Mesenchymal stem cell (in vitro differentiated cells and primary cell): ENCODE data around the gene SRGAP1.
A peak's percentile ranks its signal among the peaks of the same experiment; 100 is the strongest.

Experiments
- DNase-seq: peaks from one replicate; pipeline ENCODE4 v3.0.0-alpha.2; 2013
- H2AFZ ChIP-seq: one replicate; pipeline ENCODE4 v1.6.1; 2013; ENCODE audit warnings: low read depth, mild to moderate bottlenecking, control low read depth, inconsistent platforms, low read length, moderate library complexity
- H2AK5ac ChIP-seq: 2 replicates; pipeline ENCODE4 v1.6.1; 2013; ENCODE audit warnings: low read length, moderate library complexity, mild to moderate bottlenecking, inconsistent platforms; ENCODE audit not compliant: severe bottlenecking
- H2BK120ac ChIP-seq: one replicate; pipeline ENCODE4 v1.6.1; 2013; ENCODE audit warnings: low read depth, mild to moderate bottlenecking, inconsistent platforms, low read length, moderate library complexity
- H2BK12ac ChIP-seq, 2 experiments: one replicate each; pipeline ENCODE4 v1.6.1; 2013; ENCODE audit warnings: inconsistent platforms in 2 of 2, low read length in 2 of 2, mild to moderate bottlenecking in 2 of 2, moderate library complexity in 2 of 2, control low read depth in 1 of 2
- H2BK15ac ChIP-seq: one replicate; pipeline ENCODE4 v1.6.1; 2013; ENCODE audit warnings: mild to moderate bottlenecking, low read depth, inconsistent platforms; ENCODE audit not compliant: poor library complexity, severe bottlenecking
- H2BK5ac ChIP-seq: 2 replicates; pipeline ENCODE4 v1.6.1; 2013; ENCODE audit warnings: low read depth, mild to moderate bottlenecking, low read length, control low read depth, inconsistent platforms; ENCODE audit not compliant: poor library complexity, severe bottlenecking
- H3K14ac ChIP-seq, 2 experiments: one replicate each; pipeline ENCODE4 v1.6.1; 2013; ENCODE audit warnings: inconsistent platforms in 2 of 2, low read length in 2 of 2, control low read depth in 1 of 2, mild to moderate bottlenecking in 1 of 2, moderate library complexity in 1 of 2
- H3K18ac ChIP-seq, 2 experiments: one replicate each; pipeline ENCODE4 v1.6.1; 2013; ENCODE audit warnings: inconsistent platforms in 2 of 2, low read length in 2 of 2, control low read depth in 1 of 2, low read depth in 1 of 2, mild to moderate bottlenecking in 1 of 2
- H3K23ac ChIP-seq, 2 experiments: one replicate each; pipeline ENCODE4 v1.6.1; 2013; ENCODE audit warnings: inconsistent platforms in 2 of 2, low read length in 2 of 2, mild to moderate bottlenecking in 2 of 2, moderate library complexity in 2 of 2, control low read depth in 1 of 2
- H3K27ac ChIP-seq: 2 replicates; pipeline ENCODE4 v1.5.1; 2013; ENCODE audit warnings: mild to moderate bottlenecking, moderate library complexity, low read length, control low read depth, inconsistent platforms; ENCODE audit not compliant: poor library complexity, severe bottlenecking
- H3K27me3 ChIP-seq, 2 experiments: 2 replicates each; pipeline versions ENCODE4 v1.6.1 to v1.7.0; 2013; ENCODE audit warnings: low read length in 2 of 2, mild to moderate bottlenecking in 2 of 2, moderate library complexity in 2 of 2, control low read depth in 1 of 2, inconsistent platforms in 1 of 2; ENCODE audit not compliant: control insufficient read depth in 1 of 2, insufficient read depth in 1 of 2
- H3K36me3 ChIP-seq, 2 experiments: 2 replicates each; pipeline versions ENCODE4 v1.6.1 to v1.7.0; 2013; ENCODE audit warnings: low read length in 2 of 2, control low read depth in 1 of 2, inconsistent platforms in 1 of 2, low read depth in 1 of 2, mild to moderate bottlenecking in 1 of 2; ENCODE audit not compliant: insufficient read depth in 2 of 2, control insufficient read depth in 1 of 2
- H3K4ac ChIP-seq, 2 experiments: one replicate each; pipeline ENCODE4 v1.6.1; 2013; ENCODE audit warnings: inconsistent platforms in 2 of 2, low read length in 2 of 2, mild to moderate bottlenecking in 2 of 2, moderate library complexity in 2 of 2, control low read depth in 1 of 2, low read depth in 1 of 2
- H3K4me1 ChIP-seq: 2 replicates; pipeline ENCODE4 v1.6.1; 2013; ENCODE audit warnings: low read depth, low read length, control low read depth; ENCODE audit not compliant: control insufficient read depth, insufficient read depth
- H3K4me2 ChIP-seq: 2 replicates; pipeline ENCODE4 v1.6.1; 2013; ENCODE audit warnings: low read length, mild to moderate bottlenecking, inconsistent platforms; ENCODE audit not compliant: poor library complexity, severe bottlenecking
- H3K4me3 ChIP-seq, 2 experiments: 2 replicates each; pipeline versions ENCODE4 v1.5.1 to v1.7.0; 2013; ENCODE audit warnings: low read length in 2 of 2, mild to moderate bottlenecking in 2 of 2, control low read depth in 1 of 2, low read depth in 1 of 2; ENCODE audit not compliant: insufficient read depth in 1 of 2
- H3K79me1 ChIP-seq: replicated peaks from 2 replicates; pipeline ENCODE4 v1.6.1; 2013; ENCODE audit warnings: mild to moderate bottlenecking, control low read depth, low read length, inconsistent platforms; ENCODE audit not compliant: poor library complexity, severe bottlenecking
- H3K9ac ChIP-seq: 2 replicates; pipeline ENCODE4 v1.7.0; 2013; ENCODE audit warnings: mild to moderate bottlenecking, low read length, moderate library complexity
- H3K9me3 ChIP-seq: 2 replicates; pipeline ENCODE4 v1.7.0; 2013; ENCODE audit warnings: mild to moderate bottlenecking, low read length; ENCODE audit not compliant: control insufficient read depth
- H4K8ac ChIP-seq: one replicate; pipeline ENCODE4 v1.6.1; 2013; ENCODE audit warnings: inconsistent platforms, mild to moderate bottlenecking, low read length, moderate library complexity
- H4K91ac ChIP-seq: one replicate; pipeline ENCODE4 v1.6.1; 2013; ENCODE audit warnings: mild to moderate bottlenecking, low read length, inconsistent platforms
- WGBS: methylation state at CpG from one replicate; pipeline ENCODE4 v1.1.7; 2013; ENCODE audit warnings: mixed read lengths; 5-methylcytosine and 5-hydroxymethylcytosine counted together

The SRGAP1 gene

GRCh38 chr12:64099397-64099796 lies 254.9 kb downstream of the SRGAP1 start:
- H3K4me3 ChIP-seq: no peak overlapping the region
- H3K4me2 ChIP-seq: no peak overlapping the region
- H3K27ac ChIP-seq: peak overlapping the region; percentile 66
- no peak overlapping the region for H2BK15ac ChIP-seq
- no peaks in the 10 kb centered on the region for H3K27me3 ChIP-seq
- H3K4ac ChIP-seq: no peak overlapping the region
- H2AFZ ChIP-seq: no peak overlapping the region
- H2BK120ac ChIP-seq: no peak overlapping the region
- H4K8ac ChIP-seq: no peak overlapping the region
- no peak overlapping the region for H3K14ac ChIP-seq
- no peak overlapping the region for H2BK5ac ChIP-seq
- no peak overlapping the region for H2AK5ac ChIP-seq
- H3K23ac ChIP-seq: no peak overlapping the region
- peak overlapping the region; percentile 75 for H3K9ac ChIP-seq
- WGBS: 32% methylated on average over 3 of the region's 5 CpGs
- H2BK12ac ChIP-seq: no peak overlapping the region
- H3K18ac ChIP-seq: no peak overlapping the region
- H3K36me3 ChIP-seq: peaks cover 6 to 58% of the 10 kb centered on the region in 2 experiments
- peaks cover 6% of the 10 kb centered on the region for H3K79me1 ChIP-seq
- H3K4me1 ChIP-seq: peaks cover 2% of the 10 kb centered on the region
- no peak overlapping the region for H4K91ac ChIP-seq
- H3K9me3 ChIP-seq: no peaks in the 10 kb centered on the region
- peak; percentile 80 for DNase-seq

DNA sequence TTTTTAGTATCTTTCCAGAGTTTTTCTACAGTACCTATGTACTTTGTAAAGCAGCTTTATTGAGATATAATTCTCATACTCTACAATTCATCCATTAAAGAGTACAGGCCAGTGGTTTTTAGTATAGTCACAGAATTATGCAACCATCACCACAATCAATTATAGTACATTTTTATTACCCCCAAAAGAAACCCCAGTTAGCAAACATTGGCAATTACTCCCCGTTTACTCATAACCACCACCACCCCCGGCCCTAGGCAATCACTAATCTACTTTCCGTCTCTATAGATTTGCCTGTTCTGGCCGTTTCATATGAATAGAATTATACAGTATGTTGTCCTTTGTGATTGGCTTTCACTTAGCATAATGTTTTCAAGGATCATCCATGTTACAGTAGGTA lies 257.8 kb downstream of the SRGAP1 start:
- Histone ChIP-seq H3K14ac (no peak overlapping the region), H3K23ac (no peak overlapping the region), H3K4me1 (peaks cover 1% of the 10 kb centered on the region), H3K27me3 (no peaks in the 10 kb centered on the region), H2BK15ac (no peak overlapping the region), H3K9me3 (no peaks in the 10 kb centered on the region), H2BK12ac (no peak overlapping the region), H2AK5ac (no peak overlapping the region), H4K8ac (no peak overlapping the region), H3K27ac (no peak overlapping the region), H2BK5ac (no peak overlapping the region), H3K4ac (no peak overlapping the region), H3K79me1 (no peaks in the 10 kb centered on the region), H3K36me3 (peaks cover 5 to 66% of the 10 kb centered on the region in 2 experiments), H3K18ac (no peak overlapping the region), H2BK120ac (no peak overlapping the region), H3K4me2 (no peak overlapping the region), H3K9ac (no peak overlapping the region), H4K91ac (no peak overlapping the region), H3K4me3 (no peak overlapping the region), H2AFZ (no peak overlapping the region)
- WGBS: 92% methylated on average over 1 of the region's 4 CpGs
- DNase-seq: no peak

DNA sequence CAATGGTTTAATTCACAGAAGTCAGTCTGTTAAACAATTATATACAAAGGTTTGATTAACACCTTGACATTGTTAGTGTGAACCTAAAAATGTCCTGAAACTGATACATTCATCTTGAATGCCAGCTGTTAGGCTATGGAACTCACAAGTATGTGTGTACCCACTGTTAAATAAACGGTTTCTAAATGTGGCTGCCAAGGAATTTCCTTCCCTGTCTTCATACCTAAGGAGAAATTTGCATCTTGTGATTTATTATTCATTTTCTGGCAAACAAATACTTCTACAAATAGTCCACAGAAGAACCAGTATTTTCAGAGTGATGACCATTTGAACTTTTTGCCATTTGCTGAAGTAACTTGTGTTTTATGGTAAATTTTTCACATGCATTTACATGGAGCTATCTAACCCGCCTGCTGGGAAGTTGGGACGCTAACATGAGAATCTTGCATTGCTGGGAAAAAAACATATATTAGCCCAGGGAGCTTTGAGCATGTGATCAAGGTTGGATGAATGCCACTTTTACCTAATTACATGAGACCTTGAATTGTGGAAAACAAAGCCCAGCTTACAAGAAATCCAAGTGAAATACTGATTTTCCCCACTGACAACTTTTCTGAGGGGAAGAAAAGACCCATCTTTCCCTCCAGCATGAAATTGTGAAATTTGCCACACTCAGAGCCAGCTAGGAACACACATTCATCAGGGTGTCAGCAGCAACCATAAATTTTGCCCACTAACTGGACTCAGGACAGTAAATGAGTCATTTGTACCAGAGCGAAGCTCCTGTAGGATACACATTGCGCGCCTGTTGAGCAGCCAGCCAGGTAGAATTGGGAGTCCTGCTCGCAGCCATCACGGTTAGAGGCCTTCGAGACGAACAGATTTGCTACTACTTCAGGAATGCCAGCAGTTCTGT lies 259.6 kb downstream of the SRGAP1 start:
- peak; percentile 75 for DNase-seq
- Histone ChIP-seq H3K27ac (peak overlapping the region; percentile 62), H3K9ac (peak overlapping the region; percentile 11), H3K27me3 (no peaks in the 10 kb centered on the region), H2AFZ (no peak overlapping the region), H2AK5ac (no peak overlapping the region), H3K4me1 (no peaks in the 10 kb centered on the region), H3K23ac (peak overlapping the region in 1 of 2 experiments; percentile 14), H2BK12ac (no peak overlapping the region), H3K79me1 (no peaks in the 10 kb centered on the region), H3K18ac (no peak overlapping the region), H3K36me3 (peaks cover 3 to 74% of the 10 kb centered on the region in 2 experiments), H3K4me2 (no peak overlapping the region), H4K8ac (no peak overlapping the region), H2BK5ac (no peak overlapping the region), H2BK120ac (no peak overlapping the region), H3K4ac (no peak overlapping the region), H3K14ac (no peak overlapping the region), H4K91ac (no peak overlapping the region), H2BK15ac (no peak overlapping the region), H3K9me3 (no peaks in the 10 kb centered on the region), H3K4me3 (no peak overlapping the region)
- WGBS: 56% methylated on average over 7 of the region's 10 CpGs

GRCh38 chr12:64105026-64105425 lies 260.5 kb downstream of the SRGAP1 start:
- Histone ChIP-seq H2BK12ac (no peak overlapping the region), H2AFZ (no peak overlapping the region)

More at GRCh38 chr12:64105026-64105425, 260.5 kb downstream of the SRGAP1 start:
- H3K4me1 ChIP-seq: no peaks in the 10 kb centered on the region
- no peak overlapping the region for H2BK120ac ChIP-seq
- no peak overlapping the region for H3K4me2 ChIP-seq
- H3K14ac ChIP-seq: no peak overlapping the region
- H3K23ac ChIP-seq: no peak overlapping the region
- no peak overlapping the region for H3K4me3 ChIP-seq
- no peak overlapping the region for H3K9ac ChIP-seq
- H3K27ac ChIP-seq: peak overlapping the region; percentile 33
- no peak overlapping the region for H4K91ac ChIP-seq
- H4K8ac ChIP-seq: no peak overlapping the region
- no peak for DNase-seq
- 90% methylated on average over 2 of the region's 3 CpGs for WGBS
- H3K36me3 ChIP-seq: peaks cover 4 to 79% of the 10 kb centered on the region in 2 experiments
- no peak overlapping the region for H2BK15ac ChIP-seq
- no peaks in the 10 kb centered on the region for H3K9me3 ChIP-seq
- no peak overlapping the region for H2BK5ac ChIP-seq
- H3K4ac ChIP-seq: no peak overlapping the region
- no peak overlapping the region for H3K18ac ChIP-seq
- H3K79me1 ChIP-seq: no peaks in the 10 kb centered on the region
- no peaks in the 10 kb centered on the region for H3K27me3 ChIP-seq
- no peak overlapping the region for H2AK5ac ChIP-seq
